GM23338 (cell line): ENCODE results near the gene EEF1AKMT2. TPM values are rescaled to one million over a fixed set of nuclear protein-coding genes. Genes with fewer than 3 reads are reported as not detected.

Experiments used
- ATAC-seq: fragments of 200-7000 bp; cut with Tn5 transposase; 3 replicates; pipeline ENCODE4 v1.9.1; 2020
- DNase-seq: peaks from one replicate; pipeline ENCODE4 v3.0.0-alpha.2; 2015; ENCODE audit warnings: low spot score
- H2AFZ ChIP-seq: fragments of 200-600 bp; sonication (generic); 2 replicates; pipeline ENCODE4 v1.8.0; 2016; ENCODE audit warnings: antibody characterized with exemption, mild to moderate bottlenecking, moderate library complexity
- H3F3A ChIP-seq: fragments of 200-600 bp; sonication (generic); replicated peaks from 2 replicates; pipeline ENCODE4 v1.8.0; 2017; ENCODE audit warnings: antibody characterized with exemption, mixed run types, low read depth
- H3K27ac ChIP-seq: fragments of 200-600 bp; sonication (generic); 2 replicates; pipeline ENCODE4 v1.6.1; 2016; ENCODE audit warnings: low read depth
- H3K27me3 ChIP-seq: fragments of 200-600 bp; sonication (generic); 2 replicates; pipeline ENCODE4 v1.8.0; 2016; ENCODE audit warnings: mild to moderate bottlenecking, mixed run types, moderate library complexity; ENCODE audit not compliant: insufficient read depth
- H3K36me3 ChIP-seq: fragments of 200-600 bp; sonication (generic); 2 replicates; pipeline ENCODE4 v1.8.0; 2016; ENCODE audit warnings: mild to moderate bottlenecking; ENCODE audit not compliant: insufficient read depth
- H3K4me1 ChIP-seq: fragments of 200-600 bp; sonication (generic); 2 replicates; pipeline ENCODE4 v1.8.0; 2016; ENCODE audit warnings: mild to moderate bottlenecking, moderate library complexity; ENCODE audit not compliant: insufficient read depth
- H3K4me2 ChIP-seq: fragments of 200-600 bp; sonication (generic); 2 replicates; pipeline ENCODE4 v1.7.1; 2017; ENCODE audit warnings: mixed run types
- H3K4me3 ChIP-seq: fragments of 200-600 bp; sonication (generic); 2 replicates; pipeline ENCODE4 v1.6.1; 2016; ENCODE audit warnings: mixed run types
- H3K79me2 ChIP-seq: fragments of 200-600 bp; sonication (generic); replicated peaks from 2 replicates; pipeline ENCODE4 v1.8.0; 2017; ENCODE audit warnings: mild to moderate bottlenecking; ENCODE audit not compliant: insufficient read depth
- H3K9me2 ChIP-seq: fragments of 200-600 bp; sonication (generic); 2 replicates; pipeline ENCODE4 v1.8.0; 2017; ENCODE audit not compliant: insufficient read depth
- H4K20me1 ChIP-seq: fragments of 200-600 bp; sonication (generic); replicated peaks from 2 replicates; pipeline ENCODE4 v1.8.0; 2017; ENCODE audit warnings: mild to moderate bottlenecking; ENCODE audit not compliant: insufficient read depth
- H3K27ac Mint-ChIP-seq: 2 replicates; pipeline ENCODE4 v1.8.0; 2020; ENCODE audit warnings: inconsistent platforms, mild to moderate bottlenecking, moderate library complexity, mixed read lengths
- H3K27me3 Mint-ChIP-seq: 3 replicates; pipeline ENCODE4 v1.8.0; 2022; ENCODE audit warnings: low read depth, mild to moderate bottlenecking, moderate library complexity, mixed read lengths, inconsistent platforms; ENCODE audit not compliant: insufficient read depth, poor library complexity
- H3K36me3 Mint-ChIP-seq: 3 replicates; pipeline ENCODE4 v1.8.0; 2021; ENCODE audit warnings: low read depth, mild to moderate bottlenecking, inconsistent platforms, moderate library complexity, mixed read lengths
- H3K4me1 Mint-ChIP-seq: 3 replicates; pipeline ENCODE4 v1.8.0; 2020; ENCODE audit warnings: mild to moderate bottlenecking, inconsistent platforms, mixed read lengths
- H3K4me3 Mint-ChIP-seq: 3 replicates; pipeline ENCODE4 v1.8.0; 2021; ENCODE audit warnings: moderate library complexity, mild to moderate bottlenecking, inconsistent platforms, mixed read lengths
- H3K9me3 Mint-ChIP-seq: 3 replicates; pipeline ENCODE4 v1.8.0; 2020; ENCODE audit warnings: moderate library complexity, mild to moderate bottlenecking, inconsistent platforms, mixed read lengths
- CREB1 ChIP-seq: fragments of 250-450 bp; sonication (Bioruptor Pico); IDR thresholded peaks from 2 replicates; pipeline ENCODE4 v1.5.0; 2020; ENCODE audit warnings: low read depth, mild to moderate bottlenecking, moderate library complexity
- ETS1 ChIP-seq: IDR thresholded peaks from 2 replicates; pipeline ENCODE4 v1.6.1; 2016; ENCODE audit warnings: antibody characterized with exemption
- EZH2 ChIP-seq: fragments of 200-600 bp; sonication (generic); IDR thresholded peaks from one replicate; pipeline ENCODE4 v1.8.0; 2017; ENCODE audit warnings: antibody characterized with exemption, mild to moderate bottlenecking, low read depth; ENCODE audit not compliant: unreplicated experiment
- EZH2phosphoT487 ChIP-seq: fragments of 200-600 bp; sonication (generic); IDR thresholded peaks from one replicate; pipeline ENCODE4 v1.8.1; 2018; ENCODE audit warnings: antibody characterized with exemption; ENCODE audit not compliant: unreplicated experiment
- JUNB ChIP-seq: IDR thresholded peaks from one replicate; pipeline ENCODE4 v1.6.1; 2016; ENCODE audit warnings: antibody characterized with exemption; ENCODE audit not compliant: unreplicated experiment
- NANOG ChIP-seq: IDR thresholded peaks from 2 replicates; pipeline ENCODE4 v1.6.1; 2016; ENCODE audit warnings: antibody characterized with exemption, borderline replicate concordance
- POLR2AphosphoS5 ChIP-seq: IDR thresholded peaks from 2 replicates; pipeline ENCODE4 v1.6.1; 2016; ENCODE audit warnings: antibody characterized with exemption, low read depth
- REST ChIP-seq: IDR thresholded peaks from one replicate; pipeline ENCODE4 v1.6.1; 2018; ENCODE audit warnings: antibody characterized with exemption; ENCODE audit not compliant: unreplicated experiment
- STAT1 ChIP-seq: IDR thresholded peaks from one replicate; pipeline ENCODE4 v1.6.1; 2016; ENCODE audit warnings: antibody characterized with exemption; ENCODE audit not compliant: unreplicated experiment
- ZNF114 ChIP-seq: fragments of 250-450 bp; sonication (Bioruptor Pico); IDR thresholded peaks from 2 replicates; pipeline ENCODE4 v1.5.0; 2020; ENCODE audit warnings: mild to moderate bottlenecking, moderate library complexity
- ZNF331 ChIP-seq: fragments of 250-450 bp; sonication (Bioruptor Pico); IDR thresholded peaks from 2 replicates; pipeline ENCODE4 v1.5.0; 2020; ENCODE audit warnings: low read depth, mild to moderate bottlenecking, moderate library complexity
- polyA plus RNA-seq: library from polyadenylated mRNA; unstranded; fragments of >200 nt; fragmentation: Nextera tagmentation; extraction: Ambion mirVana; gene quantifications from 2 replicates; pipeline ENCODE4 v1.2.1, GENCODE V29; 2016
- total RNA-seq: library from RNA; depleted of rRNA; stranded (reverse); fragments of >200 nt; shearing (Covaris generic); gene quantifications from 2 replicates; pipeline ENCODE4 v1.2.3, GENCODE V29; 2014
- TF ChIP-seq, protein P1 (sequence below), 2 experiments: fragments of 200-600 bp in 1 of 2; sonication (generic) in 1 of 2; conservative IDR thresholded peaks; 2 replicates each; pipeline versions ENCODE4 v1.5.1 to v1.6.1; 2016 to 2017; ENCODE audit warnings: antibody characterized with exemption in 2 of 2, low read depth in 2 of 2, mild to moderate bottlenecking in 2 of 2, moderate library complexity in 1 of 2
- TF ChIP-seq, protein P2 (sequence below): fragments of 250-450 bp; sonication (Bioruptor Pico); IDR thresholded peaks from 2 replicates; pipeline ENCODE4 v1.5.0; 2020; ENCODE audit warnings: mild to moderate bottlenecking, moderate library complexity

EEF1AKMT2 gene
- total and polyA plus RNA-seq, 2 experiments from 2014 or later = 35.0 to 38.0 TPM

GRCh38 chr10:124792998-124793352, 1.3 kb upstream of the EEF1AKMT2 start:
- Mint-ChIP-seq H3K27ac (no peak overlapping the region), H3K9me3 (no peaks in the 10 kb centered on the region; the same call in 2 of the 3 replicates), H3K4me1 (peaks cover 3% of the 10 kb centered on the region), H3K4me3 (peak overlapping the region; percentile 91), H3K27me3 (peaks cover 6% of the 10 kb centered on the region), H3K36me3 (peaks cover 11% of the 10 kb centered on the region)
- H3K4me2 ChIP-seq = peak overlapping the region; percentile 100; the same call in 1 of the 2 replicates
- H3K36me3 ChIP-seq = no peaks in the 10 kb centered on the region; the same call in 1 of the 2 replicates
- no peaks in the 10 kb centered on the region for H3K4me1 ChIP-seq
- 0 out of 2 replicates have a peak overlapping the region, but pooled peaks have one; percentile 32 for H2AFZ ChIP-seq
- H3K9me2 ChIP-seq = no peaks in the 10 kb centered on the region
- DNase-seq (no peak), ATAC-seq (no peak)
- H4K20me1 ChIP-seq = no peaks in the 10 kb centered on the region
- H3K79me2 ChIP-seq = peaks cover 24% of the 10 kb centered on the region
- H3K27ac ChIP-seq = no peak overlapping the region
- peak overlapping the region; percentile 98 for H3K4me3 ChIP-seq
- H3K27me3 ChIP-seq = 0 out of 2 replicates have a peak, but pooled peaks cover 3% of the 10 kb centered on the region
- H3F3A ChIP-seq = peaks cover 9% of the 10 kb centered on the region; the same call in 1 of the 2 replicates
- TF ChIP-seq EZH2 = no peak
- TF ChIP-seq STAT1 = no peak
- no peak for TF ChIP-seq POLR2AphosphoS5
- TF ChIP-seq CREB1 = no peak
- no peak for TF ChIP-seq ETS1
- TF ChIP-seq REST = no peak
- TF ChIP-seq, protein P1, sequence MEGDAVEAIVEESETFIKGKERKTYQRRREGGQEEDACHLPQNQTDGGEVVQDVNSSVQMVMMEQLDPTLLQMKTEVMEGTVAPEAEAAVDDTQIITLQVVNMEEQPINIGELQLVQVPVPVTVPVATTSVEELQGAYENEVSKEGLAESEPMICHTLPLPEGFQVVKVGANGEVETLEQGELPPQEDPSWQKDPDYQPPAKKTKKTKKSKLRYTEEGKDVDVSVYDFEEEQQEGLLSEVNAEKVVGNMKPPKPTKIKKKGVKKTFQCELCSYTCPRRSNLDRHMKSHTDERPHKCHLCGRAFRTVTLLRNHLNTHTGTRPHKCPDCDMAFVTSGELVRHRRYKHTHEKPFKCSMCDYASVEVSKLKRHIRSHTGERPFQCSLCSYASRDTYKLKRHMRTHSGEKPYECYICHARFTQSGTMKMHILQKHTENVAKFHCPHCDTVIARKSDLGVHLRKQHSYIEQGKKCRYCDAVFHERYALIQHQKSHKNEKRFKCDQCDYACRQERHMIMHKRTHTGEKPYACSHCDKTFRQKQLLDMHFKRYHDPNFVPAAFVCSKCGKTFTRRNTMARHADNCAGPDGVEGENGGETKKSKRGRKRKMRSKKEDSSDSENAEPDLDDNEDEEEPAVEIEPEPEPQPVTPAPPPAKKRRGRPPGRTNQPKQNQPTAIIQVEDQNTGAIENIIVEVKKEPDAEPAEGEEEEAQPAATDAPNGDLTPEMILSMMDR (conservative IDR thresholded peaks at IDR 0.05; ENCODE audit: low read depth in 2 of 2) = no peak
- no peak for TF ChIP-seq ZNF114 (CRISPR knock-in tag)
- TF ChIP-seq, protein P2, sequence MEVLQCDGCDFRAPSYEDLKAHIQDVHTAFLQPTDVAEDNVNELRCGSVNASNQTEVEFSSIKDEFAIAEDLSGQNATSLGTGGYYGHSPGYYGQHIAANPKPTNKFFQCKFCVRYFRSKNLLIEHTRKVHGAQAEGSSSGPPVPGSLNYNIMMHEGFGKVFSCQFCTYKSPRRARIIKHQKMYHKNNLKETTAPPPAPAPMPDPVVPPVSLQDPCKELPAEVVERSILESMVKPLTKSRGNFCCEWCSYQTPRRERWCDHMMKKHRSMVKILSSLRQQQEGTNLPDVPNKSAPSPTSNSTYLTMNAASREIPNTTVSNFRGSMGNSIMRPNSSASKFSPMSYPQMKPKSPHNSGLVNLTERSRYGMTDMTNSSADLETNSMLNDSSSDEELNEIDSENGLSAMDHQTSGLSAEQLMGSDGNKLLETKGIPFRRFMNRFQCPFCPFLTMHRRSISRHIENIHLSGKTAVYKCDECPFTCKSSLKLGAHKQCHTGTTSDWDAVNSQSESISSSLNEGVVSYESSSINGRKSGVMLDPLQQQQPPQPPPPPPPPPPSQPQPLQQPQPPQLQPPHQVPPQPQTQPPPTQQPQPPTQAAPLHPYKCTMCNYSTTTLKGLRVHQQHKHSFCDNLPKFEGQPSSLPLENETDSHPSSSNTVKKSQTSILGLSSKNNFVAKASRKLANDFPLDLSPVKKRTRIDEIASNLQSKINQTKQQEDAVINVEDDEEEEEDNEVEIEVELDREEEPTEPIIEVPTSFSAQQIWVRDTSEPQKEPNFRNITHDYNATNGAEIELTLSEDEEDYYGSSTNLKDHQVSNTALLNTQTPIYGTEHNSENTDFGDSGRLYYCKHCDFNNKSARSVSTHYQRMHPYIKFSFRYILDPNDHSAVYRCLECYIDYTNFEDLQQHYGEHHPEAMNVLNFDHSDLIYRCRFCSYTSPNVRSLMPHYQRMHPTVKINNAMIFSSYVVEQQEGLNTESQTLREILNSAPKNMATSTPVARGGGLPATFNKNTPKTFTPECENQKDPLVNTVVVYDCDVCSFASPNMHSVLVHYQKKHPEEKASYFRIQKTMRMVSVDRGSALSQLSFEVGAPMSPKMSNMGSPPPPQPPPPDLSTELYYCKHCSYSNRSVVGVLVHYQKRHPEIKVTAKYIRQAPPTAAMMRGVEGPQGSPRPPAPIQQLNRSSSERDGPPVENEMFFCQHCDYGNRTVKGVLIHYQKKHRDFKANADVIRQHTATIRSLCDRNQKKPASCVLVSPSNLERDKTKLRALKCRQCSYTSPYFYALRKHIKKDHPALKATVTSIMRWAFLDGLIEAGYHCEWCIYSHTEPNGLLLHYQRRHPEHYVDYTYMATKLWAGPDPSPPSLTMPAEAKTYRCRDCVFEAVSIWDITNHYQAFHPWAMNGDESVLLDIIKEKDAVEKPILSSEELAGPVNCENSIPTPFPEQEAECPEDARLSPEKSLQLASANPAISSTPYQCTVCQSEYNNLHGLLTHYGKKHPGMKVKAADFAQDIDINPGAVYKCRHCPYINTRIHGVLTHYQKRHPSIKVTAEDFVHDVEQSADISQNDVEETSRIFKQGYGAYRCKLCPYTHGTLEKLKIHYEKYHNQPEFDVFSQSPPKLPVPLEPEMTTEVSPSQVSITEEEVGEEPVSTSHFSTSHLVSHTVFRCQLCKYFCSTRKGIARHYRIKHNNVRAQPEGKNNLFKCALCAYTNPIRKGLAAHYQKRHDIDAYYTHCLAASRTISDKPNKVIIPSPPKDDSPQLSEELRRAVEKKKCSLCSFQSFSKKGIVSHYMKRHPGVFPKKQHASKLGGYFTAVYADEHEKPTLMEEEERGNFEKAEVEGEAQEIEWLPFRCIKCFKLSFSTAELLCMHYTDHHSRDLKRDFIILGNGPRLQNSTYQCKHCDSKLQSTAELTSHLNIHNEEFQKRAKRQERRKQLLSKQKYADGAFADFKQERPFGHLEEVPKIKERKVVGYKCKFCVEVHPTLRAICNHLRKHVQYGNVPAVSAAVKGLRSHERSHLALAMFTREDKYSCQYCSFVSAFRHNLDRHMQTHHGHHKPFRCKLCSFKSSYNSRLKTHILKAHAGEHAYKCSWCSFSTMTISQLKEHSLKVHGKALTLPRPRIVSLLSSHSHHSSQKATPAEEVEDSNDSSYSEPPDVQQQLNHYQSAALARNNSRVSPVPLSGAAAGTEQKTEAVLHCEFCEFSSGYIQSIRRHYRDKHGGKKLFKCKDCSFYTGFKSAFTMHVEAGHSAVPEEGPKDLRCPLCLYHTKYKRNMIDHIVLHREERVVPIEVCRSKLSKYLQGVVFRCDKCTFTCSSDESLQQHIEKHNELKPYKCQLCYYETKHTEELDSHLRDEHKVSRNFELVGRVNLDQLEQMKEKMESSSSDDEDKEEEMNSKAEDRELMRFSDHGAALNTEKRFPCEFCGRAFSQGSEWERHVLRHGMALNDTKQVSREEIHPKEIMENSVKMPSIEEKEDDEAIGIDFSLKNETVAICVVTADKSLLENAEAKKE (CRISPR knock-in tag) = no peak
- no peak for TF ChIP-seq EZH2phosphoT487
- no peak for TF ChIP-seq ZNF331 (CRISPR knock-in tag)
- TF ChIP-seq NANOG = no peak
- no peak for TF ChIP-seq JUNB
